Ovary (tissue), 3 donors: ENCODE results near the gene ALG13.
"Not testable (repeated sequence)": the region's sequence is repeated elsewhere in the genome, so short reads cannot be mapped to it uniquely, and the experiment has no call there.

Source experiments
- CTCF ChIP-seq, 3 donors: fragments of 450-650 bp in 2 of 3; fragments of 200-600 bp in 1 of 3; IDR thresholded peaks; one replicate each; pipeline versions ENCODE4 v1.5.1 to v1.8.0; 2016 to 2022; ENCODE audit warnings: antibody characterized with exemption in 3 of 3, mild to moderate bottlenecking in 1 of 3
- POLR2A ChIP-seq: fragments of 450-650 bp; IDR thresholded peaks from one replicate; pipeline ENCODE4 v1.6.1; 2017; ENCODE audit warnings: antibody characterized with exemption, mild to moderate bottlenecking, moderate library complexity
- donor health status: DM: no; HTN: no; CAD: no.

- not testable (repeated sequence) for TF ChIP-seq CTCF (IDR thresholded peaks at IDR 0.05); POLR2A
These were observed 109.1 kb downstream of the ALG13 start for GRCh38 chrX:111790054-111790453.
